SW480 (cell line): ENCODE measurements around the gene HEATR1.

Experiments used
- DNase-seq: peaks from one replicate; pipeline ENCODE4 v3.0.0-alpha.2; 2016; ENCODE audit warnings: low spot score

The HEATR1 gene

GRCh38 chr1:236541710-236542109, 62.6 kb downstream of the HEATR1 start:
- DNase-seq: no peak

- no peak for DNase-seq
These were observed 63.4 kb downstream of the HEATR1 start for GRCh38 chr1:236540813-236541465.

DNA sequence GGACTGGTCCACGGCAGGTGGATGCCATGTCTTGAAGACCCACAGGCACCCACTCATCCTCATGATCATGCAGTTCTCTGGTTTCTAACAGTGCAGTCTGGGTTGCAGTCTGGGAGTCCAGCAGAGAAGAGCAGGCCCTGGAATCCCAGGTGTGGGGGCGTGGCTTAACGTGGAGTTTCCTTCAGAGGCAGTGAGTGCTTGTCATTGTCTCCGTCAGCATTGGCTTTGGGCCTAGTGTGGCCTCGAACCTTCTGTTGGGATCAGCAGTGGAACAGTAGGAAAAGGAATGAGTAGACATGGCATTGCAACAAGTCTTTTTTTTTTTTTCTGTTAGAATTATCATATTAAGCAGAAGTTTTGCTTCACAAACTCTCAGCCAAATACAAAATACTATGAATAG, 67.8 kb downstream of the HEATR1 start:
- DNase-seq: no peak

- no peak for DNase-seq
These were observed 68.6 kb downstream of the HEATR1 start for GRCh38 chr1:236535662-236536161.

DNA sequence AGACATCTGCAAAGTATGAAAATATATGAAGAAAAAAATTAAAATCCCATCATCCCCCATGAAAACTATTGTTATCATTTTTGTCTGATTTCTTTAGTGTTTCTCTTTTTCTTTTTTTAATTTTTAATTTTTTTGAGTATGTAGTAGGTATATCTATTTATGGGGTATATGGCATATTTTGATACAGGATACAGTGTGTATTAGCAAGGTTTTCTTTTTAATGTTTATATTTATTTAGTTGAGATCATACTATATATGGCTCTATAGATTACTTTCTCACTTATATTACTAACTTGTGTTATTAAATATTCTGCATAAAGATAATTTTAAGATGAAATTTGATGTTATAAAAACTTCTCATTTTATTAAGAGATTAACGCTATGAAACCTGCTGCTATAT, 69.1 kb downstream of the HEATR1 start:
- no peak for DNase-seq

DNA sequence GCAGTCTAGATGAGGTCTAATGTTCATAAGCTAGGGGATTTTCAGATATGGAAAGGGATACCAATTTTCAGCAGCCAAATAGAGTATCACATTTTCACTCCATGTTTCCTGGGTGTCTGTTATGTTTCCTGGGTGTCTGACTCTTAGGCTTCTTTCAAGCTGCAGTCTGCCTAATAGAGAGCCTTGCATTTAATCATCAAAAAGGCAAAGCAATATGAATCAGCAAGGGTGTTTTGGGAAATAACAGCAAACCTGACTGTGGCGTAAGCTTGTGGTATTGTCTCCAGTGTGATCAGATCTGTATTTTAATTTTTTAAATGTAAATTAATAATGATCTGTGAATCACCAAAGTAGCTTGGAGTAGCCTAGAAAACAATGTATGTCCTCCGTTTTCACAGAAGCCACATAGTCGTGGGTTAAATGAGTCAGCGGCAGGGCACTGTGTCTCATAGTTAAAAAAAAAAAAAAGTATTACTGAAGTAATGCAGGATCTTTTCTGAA, 70.1 kb downstream of the HEATR1 start:
- DNase-seq: no peak

GRCh38 chr1:236532850-236533249, 71.5 kb downstream of the HEATR1 start:
- no peak for DNase-seq

- no peak for DNase-seq
These were observed 73.4 kb downstream of the HEATR1 start for GRCh38 chr1:236530959-236531358.

- no peak for DNase-seq
These were observed 74.0 kb downstream of the HEATR1 start for GRCh38 chr1:236530286-236530685.

DNA sequence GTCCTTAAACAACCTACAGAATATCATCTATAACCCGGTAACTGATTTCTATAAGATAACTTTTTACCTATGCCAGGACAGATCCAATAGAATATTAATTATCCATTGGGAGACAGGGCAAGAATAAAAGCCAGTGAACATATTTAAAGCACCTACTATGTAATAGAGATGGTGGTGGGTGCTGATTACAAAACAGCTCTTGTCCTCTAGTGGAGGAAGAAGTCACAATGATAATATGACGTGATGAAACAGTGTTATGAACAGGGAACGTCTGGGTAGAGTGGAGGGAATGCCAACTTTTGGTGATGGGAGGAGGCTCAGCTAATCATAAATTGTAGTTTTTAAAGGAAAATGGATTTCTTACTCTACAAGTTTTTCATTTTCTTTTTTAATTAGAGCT, 78.2 kb downstream of the HEATR1 start:
- no peak for DNase-seq

GRCh38 chr1:236524895-236525184, 79.5 kb downstream of the HEATR1 start:
- no peak for DNase-seq

DNA sequence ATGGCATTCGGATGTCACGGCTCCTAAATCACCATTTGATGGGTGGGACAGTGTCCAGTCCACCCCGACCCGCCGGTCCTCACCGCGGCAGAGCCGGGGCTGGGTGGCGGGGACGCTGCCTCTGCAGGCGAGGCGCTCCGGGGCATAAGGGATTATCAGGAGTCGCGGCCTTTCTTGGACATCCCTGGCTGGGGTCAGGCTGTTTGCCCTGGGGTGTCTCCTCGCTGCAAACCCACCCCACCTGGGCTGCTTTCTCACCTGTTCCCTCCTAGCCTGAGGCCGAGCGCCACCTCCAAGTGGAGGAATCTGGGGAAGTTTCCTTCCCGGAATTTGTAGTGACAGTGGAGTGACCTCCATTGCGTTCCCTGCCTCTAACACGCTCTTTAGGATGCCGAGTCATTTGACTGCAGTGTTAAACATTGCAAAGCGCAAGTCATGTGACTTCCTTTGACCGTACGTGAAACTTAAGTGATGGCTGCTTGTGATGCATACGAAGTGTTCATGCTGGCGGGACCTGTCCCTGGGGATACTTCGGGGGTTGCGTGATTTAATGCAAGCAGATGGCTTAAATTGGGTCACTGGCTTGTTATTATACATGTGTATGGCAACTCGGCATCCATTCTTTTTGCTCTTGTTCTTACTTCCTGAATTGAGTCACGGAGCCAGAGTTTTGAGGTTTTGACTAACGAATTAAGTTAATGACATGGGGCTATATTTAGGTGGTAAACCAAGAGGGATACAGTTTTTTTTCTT, 80.0 kb downstream of the HEATR1 start:
- DNase-seq: peak; percentile 89

DNA sequence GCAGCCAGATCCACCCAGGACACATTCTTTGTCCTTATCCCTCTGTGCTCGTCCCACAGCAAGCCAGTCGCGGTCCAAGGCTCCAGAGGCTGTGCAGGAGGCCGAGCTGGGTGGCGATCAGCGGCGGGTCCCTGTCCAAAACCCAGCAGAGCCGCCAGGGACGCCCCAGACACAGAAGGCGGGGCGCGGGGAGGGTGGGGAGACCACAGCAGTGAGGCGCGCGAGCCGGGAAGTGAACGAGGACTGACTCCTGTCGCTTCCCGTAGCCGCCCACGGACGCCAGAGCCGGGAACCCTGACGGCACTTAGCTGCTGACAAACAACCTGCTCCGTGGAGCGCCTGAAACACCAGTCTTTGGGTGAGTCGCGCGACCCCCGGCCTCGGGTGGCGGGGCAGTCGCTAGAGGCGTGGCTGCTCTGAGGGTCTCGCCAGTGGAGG, 80.6 kb downstream of the HEATR1 start, which contains the start of gene LGALS8:
TSS of gene LGALS8 (plus strand) at position 279 of the 438 bp plus-strand sequence. CDS start 2,089 bp downstream, outside the sequence.
- peak; percentile 89 for DNase-seq

DNA sequence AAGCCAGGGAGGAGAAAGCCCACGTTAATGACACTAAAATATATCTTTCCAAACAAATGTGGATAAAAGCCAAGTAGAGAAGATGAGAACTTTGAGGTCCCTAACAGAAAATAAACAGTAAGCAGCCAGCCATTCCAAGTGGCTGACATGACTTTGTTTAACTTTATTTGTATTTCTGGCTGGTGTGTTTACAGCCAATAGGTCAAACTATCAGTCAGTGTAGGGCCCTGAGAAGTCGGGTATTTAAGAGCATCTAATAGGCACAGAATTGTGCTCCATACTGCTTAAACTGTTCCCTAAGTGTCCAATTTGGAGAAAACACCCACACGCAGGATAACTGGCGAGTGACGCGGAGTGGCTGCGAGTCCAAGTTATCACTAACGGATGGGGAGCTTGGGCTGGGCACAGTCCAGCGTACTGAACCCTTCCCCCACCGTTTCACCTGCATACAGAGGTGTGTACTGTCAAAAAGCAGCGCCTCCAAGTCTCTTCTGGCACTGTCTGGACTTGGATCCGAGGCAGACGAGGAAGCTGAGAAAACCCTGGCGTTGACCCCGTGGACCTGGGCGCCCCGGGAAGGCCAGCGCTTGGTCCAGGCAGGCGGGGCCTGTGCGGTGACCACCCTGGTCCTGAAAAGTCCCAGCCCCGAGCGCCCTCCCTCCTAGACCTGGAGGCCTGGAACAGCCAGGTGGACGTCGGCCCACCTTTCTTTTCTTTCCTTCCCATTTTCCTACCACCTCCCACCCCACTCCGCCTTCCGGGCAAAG, 81.2 kb downstream of the HEATR1 start:
- DNase-seq: peak; percentile 59

DNA sequence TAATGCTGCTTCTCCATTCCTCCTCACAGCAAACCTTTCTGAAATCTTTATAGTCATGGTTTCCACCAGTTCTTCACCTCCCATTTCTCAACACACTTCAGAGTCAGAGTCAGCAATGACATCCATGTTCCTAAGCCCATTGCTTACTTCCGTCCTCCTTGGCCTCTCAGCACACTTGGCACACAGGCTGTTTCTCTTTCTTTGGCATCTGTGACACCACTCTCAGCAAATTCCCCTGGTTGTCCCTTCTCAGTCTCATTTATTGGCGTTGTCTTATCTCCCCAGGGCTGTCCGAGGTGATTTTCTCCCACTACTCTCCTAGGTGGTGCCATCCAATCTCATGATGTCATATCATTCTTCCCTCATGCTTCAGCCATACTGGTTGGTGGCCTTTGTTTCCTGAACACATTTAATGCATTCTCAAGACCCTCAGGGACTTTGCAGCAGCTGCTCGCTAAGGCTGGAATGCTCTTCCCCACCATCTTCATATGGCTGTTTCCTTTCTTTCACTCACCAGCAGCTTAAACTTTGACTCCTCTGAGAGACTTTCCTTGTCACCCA, 83.8 kb downstream of the HEATR1 start:
- DNase-seq: no peak

DNA sequence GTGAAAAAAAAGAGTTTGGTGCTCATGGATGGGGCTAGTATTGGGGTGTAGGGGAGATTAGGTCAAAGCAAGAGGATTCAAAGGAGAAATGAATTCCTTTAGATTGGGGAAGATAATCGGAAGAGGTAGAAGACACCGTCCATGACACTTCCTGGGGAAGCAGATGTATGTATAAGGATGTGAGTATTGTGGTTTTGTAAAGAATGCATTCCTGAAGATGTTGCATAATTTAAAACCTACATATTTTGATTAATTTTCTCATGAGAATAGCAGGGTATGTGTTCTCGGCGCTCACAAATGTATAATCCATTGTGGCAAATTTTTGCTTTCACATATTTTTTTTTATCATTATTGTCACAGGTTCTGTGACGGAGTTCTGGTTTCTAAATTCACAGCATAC, 86.0 kb downstream of the HEATR1 start:
- no peak for DNase-seq

DNA sequence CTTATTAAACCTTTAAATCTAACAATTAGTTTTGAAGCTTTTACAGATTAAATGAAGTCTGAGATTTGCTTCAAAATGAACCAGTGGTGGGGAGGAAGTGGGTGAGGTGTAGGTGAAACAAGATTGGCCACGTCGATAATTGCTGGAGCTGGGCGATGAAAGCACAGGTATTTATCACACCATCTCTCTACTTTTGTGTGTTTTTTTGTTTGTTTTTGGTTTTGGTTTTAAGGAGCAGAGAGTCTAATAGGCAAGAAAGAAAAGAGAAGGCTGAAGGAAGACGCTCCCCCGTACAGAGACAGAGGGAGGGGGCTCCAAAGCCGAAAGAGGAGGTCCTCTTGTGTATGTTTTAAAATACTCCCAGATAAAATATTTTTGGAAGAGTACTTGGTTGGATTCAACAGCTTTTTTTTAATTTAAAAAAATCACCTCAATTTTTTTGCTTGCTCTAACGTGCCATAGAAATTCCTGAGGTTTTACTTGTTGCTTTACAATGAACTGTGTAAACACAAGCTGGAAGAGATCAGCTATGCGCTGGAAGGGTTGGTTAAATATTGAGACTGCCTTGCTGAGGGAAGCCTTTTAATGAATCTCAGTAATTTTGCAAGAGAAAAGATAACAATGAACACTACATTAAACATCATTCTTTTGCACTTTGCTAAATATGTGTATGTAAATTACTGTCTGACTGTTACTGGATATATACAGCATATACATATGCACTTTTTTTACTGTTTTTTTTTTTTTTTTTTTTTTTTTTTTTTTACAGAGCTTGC, 87.2 kb downstream of the HEATR1 start:
- peak; percentile 80 for DNase-seq

- no peak for DNase-seq
These were observed 88.8 kb downstream of the HEATR1 start for GRCh38 chr1:236515443-236515958.

DNA sequence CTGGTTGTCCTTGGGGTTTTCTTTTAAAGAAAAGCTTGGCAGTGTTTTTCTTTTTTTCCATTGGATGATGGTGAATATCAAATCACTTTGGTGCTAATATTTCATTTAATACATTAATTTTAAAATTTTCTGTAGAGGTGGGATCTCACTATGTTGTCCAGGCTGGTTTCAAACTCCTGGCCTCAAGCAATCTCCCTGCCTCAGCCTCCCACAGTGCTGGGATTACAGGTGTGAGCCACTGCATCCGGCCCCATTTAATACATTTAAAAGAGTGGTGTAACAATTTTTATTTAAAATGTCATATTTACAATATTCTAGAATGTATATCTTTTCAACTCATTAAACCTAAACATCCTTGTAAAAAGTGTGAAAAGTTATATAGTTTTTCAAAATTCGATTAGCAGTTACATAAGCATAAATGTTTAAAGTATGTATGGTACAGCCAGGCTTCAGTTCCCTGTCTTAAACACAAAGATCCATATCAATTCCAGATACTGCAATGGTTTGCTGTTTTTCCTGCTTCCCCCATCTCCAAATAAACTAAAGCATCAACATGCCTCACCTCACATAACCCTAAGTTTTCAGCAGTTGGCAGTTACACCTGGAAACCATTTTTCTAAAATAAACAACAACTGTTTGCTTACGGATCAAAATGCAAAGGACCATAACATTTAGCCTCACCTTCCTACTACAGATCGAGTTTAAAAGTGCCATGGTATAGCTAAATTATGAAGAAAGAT, 89.4 kb downstream of the HEATR1 start:
- DNase-seq: no peak

DNA sequence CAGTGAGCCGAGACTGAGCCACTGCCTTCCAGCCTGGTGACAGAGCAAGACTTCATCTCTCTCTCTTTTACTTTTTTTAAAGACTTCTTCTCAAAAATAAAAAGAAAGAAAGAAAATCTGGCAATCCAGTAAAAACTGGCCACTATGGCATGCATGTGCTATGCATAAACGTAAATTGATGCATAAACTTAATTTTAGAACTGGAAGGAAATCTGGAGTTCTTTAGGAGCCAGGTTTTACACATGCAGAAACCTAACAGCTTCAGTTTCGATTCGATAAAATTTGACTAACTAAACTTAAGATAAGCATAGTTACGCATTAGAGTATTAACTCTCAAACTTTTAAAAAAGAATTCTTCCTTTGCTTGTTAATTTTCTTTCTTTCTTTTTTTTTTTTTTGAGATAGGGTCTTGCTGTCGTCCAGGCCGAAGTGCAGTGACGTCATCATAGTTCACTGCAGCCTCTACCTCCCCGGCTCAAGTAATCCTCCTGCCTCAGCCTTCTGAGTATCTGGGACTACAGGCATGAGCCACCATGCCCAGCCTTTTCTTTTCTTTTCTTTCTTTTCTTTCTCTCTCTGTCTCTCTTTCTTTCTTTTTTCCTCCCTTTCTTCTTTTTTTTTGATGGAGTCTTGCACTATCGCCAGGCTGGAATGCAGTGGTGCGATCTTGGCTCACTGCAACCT, 92.4 kb downstream of the HEATR1 start:
- no peak for DNase-seq
